Astrocyte (in vitro differentiated cells and primary cell): ENCODE results near the gene ZNF615. TPM values are rescaled to one million over a fixed set of nuclear protein-coding genes. Genes with fewer than 3 reads are reported as not detected.

Experiments
- DNase-seq: peaks from one replicate; pipeline ENCODE4 v3.0.0-alpha.2; 2010; ENCODE audit warnings: low read depth
- FAIRE-seq: peaks from 2 replicates; lab custom pipeline; 2011; peaks lifted over from hg19 to GRCh38; lab: Jason Lieb, UNC
- H2AFZ ChIP-seq: 2 replicates; pipeline ENCODE4 v1.6.0; 2012; ENCODE audit warnings: low read depth, low read length, inconsistent platforms
- H3K27ac ChIP-seq: 2 replicates; pipeline ENCODE4 v1.5.1; 2011; ENCODE audit warnings: low read depth, low read length, inconsistent platforms
- H3K27me3 ChIP-seq: 2 replicates; pipeline ENCODE4 v1.6.0; 2011; ENCODE audit warnings: low read length, inconsistent platforms; ENCODE audit not compliant: insufficient read depth
- H3K36me3 ChIP-seq: 2 replicates; pipeline ENCODE4 v1.5.1; 2011; ENCODE audit warnings: low read length, inconsistent platforms; ENCODE audit not compliant: insufficient read depth
- H3K4me1 ChIP-seq: 2 replicates; pipeline ENCODE4 v1.5.1; 2011; ENCODE audit warnings: low read length, inconsistent platforms; ENCODE audit not compliant: insufficient read depth
- H3K4me2 ChIP-seq: 2 replicates; pipeline ENCODE4 v1.6.0; 2012; ENCODE audit warnings: low read length, inconsistent platforms
- H3K4me3 ChIP-seq: 2 replicates; pipeline ENCODE4 v1.5.1; 2011; ENCODE audit warnings: low read depth, mild to moderate bottlenecking, low read length, inconsistent platforms; ENCODE audit not compliant: insufficient read depth
- H3K79me2 ChIP-seq: 2 replicates; pipeline ENCODE4 v1.6.0; 2012; ENCODE audit warnings: mild to moderate bottlenecking, low read length, inconsistent platforms; ENCODE audit not compliant: insufficient read depth
- H3K9ac ChIP-seq: 2 replicates; pipeline ENCODE4 v1.6.0; 2012; ENCODE audit warnings: mild to moderate bottlenecking, low read length, inconsistent platforms
- H3K9me3 ChIP-seq: 2 replicates; pipeline ENCODE4 v1.5.1; 2012; ENCODE audit warnings: low read depth, mild to moderate bottlenecking, low read length, inconsistent platforms; ENCODE audit not compliant: insufficient read depth
- H4K20me1 ChIP-seq: 2 replicates; pipeline ENCODE4 v1.6.0; 2012; ENCODE audit warnings: low read length, inconsistent platforms; ENCODE audit not compliant: insufficient read depth
- H3K27ac Mint-ChIP-seq: one replicate; pipeline ENCODE4 v1.8.0; 2021; ENCODE audit warnings: mild to moderate bottlenecking, mixed read lengths; ENCODE audit not compliant: unreplicated experiment
- H3K27me3 Mint-ChIP-seq: one replicate; pipeline ENCODE4 v1.8.0; 2021; ENCODE audit warnings: low read depth, mixed read lengths; ENCODE audit not compliant: unreplicated experiment
- H3K36me3 Mint-ChIP-seq: one replicate; pipeline ENCODE4 v1.8.0; 2021; ENCODE audit warnings: low read depth, mixed read lengths; ENCODE audit not compliant: unreplicated experiment
- H3K4me1 Mint-ChIP-seq: one replicate; pipeline ENCODE4 v1.8.0; 2021; ENCODE audit warnings: low read depth, mixed read lengths; ENCODE audit not compliant: unreplicated experiment
- H3K4me3 Mint-ChIP-seq: one replicate; pipeline ENCODE4 v1.8.0; 2021; ENCODE audit warnings: mild to moderate bottlenecking, moderate library complexity, mixed read lengths; ENCODE audit not compliant: unreplicated experiment
- H3K9me3 Mint-ChIP-seq: one replicate; pipeline ENCODE4 v1.8.0; 2021; ENCODE audit warnings: mild to moderate bottlenecking, mixed read lengths; ENCODE audit not compliant: unreplicated experiment
- EZH2 ChIP-seq: IDR thresholded peaks from 2 replicates; pipeline ENCODE4 v1.6.1; 2012; ENCODE audit warnings: mild to moderate bottlenecking, low read length, inconsistent platforms; ENCODE audit not compliant: insufficient read depth
- total RNA-seq: library from RNA; stranded (reverse); gene quantifications from 2 replicates; pipeline ENCODE4 v1.2.1, GENCODE V29; 2021
- TF ChIP-seq, protein P1 (sequence below): IDR thresholded peaks from 2 replicates; pipeline ENCODE4 v1.5.1; 2011; ENCODE audit warnings: low read depth, mild to moderate bottlenecking, inconsistent platforms, low read length, moderate library complexity; ENCODE audit not compliant: insufficient read depth

Gene ZNF615
- total RNA-seq, 1 donor from 2014 or later = 4.7 TPM

DNA sequence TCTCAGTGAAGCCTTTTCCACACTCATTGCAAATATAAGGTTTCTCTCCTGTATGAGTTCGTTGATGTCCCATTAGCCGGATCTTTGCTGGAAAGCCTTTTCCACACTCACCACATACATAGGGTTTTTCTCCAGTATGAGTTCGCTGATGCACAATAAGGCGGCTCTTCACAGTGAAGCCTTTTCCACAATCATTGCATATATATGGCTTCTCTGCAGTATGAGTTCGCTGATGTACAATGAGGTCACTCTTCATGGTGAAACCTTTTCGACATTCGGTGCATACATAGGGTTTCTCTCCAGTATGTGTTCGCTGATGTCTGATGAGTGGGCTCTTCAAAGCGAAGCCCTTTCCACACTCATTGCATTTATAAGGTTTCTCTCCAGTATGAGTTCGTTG is 14.6 kb downstream of the ZNF615 start:
- H3K4me1 ChIP-seq = no peaks in the 10 kb centered on the region
- peaks cover 21% of the 10 kb centered on the region for H3K36me3 ChIP-seq
- H3K27me3 ChIP-seq = no peaks in the 10 kb centered on the region
- H3K4me2 ChIP-seq = no peak overlapping the region
- Mint-ChIP-seq H3K4me3 (no peak overlapping the region), H3K27ac (no peak overlapping the region), H3K36me3 (peaks cover 76% of the 10 kb centered on the region), H3K4me1 (no peaks in the 10 kb centered on the region), H3K9me3 (peaks cover 80% of the 10 kb centered on the region), H3K27me3 (no peaks in the 10 kb centered on the region)
- no peak overlapping the region for H3K4me3 ChIP-seq
- DNase-seq (no peak), FAIRE-seq (no peak)
- H2AFZ ChIP-seq = no peak overlapping the region
- peaks cover 48% of the 10 kb centered on the region for H3K9me3 ChIP-seq
- H3K27ac ChIP-seq = no peak overlapping the region
- no peak overlapping the region for H3K9ac ChIP-seq
- no peak for TF ChIP-seq EZH2
- TF ChIP-seq, protein P1, sequence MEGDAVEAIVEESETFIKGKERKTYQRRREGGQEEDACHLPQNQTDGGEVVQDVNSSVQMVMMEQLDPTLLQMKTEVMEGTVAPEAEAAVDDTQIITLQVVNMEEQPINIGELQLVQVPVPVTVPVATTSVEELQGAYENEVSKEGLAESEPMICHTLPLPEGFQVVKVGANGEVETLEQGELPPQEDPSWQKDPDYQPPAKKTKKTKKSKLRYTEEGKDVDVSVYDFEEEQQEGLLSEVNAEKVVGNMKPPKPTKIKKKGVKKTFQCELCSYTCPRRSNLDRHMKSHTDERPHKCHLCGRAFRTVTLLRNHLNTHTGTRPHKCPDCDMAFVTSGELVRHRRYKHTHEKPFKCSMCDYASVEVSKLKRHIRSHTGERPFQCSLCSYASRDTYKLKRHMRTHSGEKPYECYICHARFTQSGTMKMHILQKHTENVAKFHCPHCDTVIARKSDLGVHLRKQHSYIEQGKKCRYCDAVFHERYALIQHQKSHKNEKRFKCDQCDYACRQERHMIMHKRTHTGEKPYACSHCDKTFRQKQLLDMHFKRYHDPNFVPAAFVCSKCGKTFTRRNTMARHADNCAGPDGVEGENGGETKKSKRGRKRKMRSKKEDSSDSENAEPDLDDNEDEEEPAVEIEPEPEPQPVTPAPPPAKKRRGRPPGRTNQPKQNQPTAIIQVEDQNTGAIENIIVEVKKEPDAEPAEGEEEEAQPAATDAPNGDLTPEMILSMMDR = no peak
- no peaks in the 10 kb centered on the region for H3K79me2 ChIP-seq
- H4K20me1 ChIP-seq = no peaks in the 10 kb centered on the region

GRCh38 chr19:51986309-51987291 is 21.4 kb downstream of the ZNF615 start, which contains the start of gene ZNF350:
TSS of gene ZNF350 (minus strand) at chr19:51986840. CDS start at chr19:51974360, 12,480 bp downstream.
- Mint-ChIP-seq H3K4me1 (no peaks in the 10 kb centered on the region), H3K36me3 (peaks cover 22% of the 10 kb centered on the region), H3K9me3 (peaks cover 44% of the 10 kb centered on the region), H3K27ac (peak within 1 kb of the TSS; percentile 88), H3K4me3 (peak within 1 kb of the TSS; percentile 98), H3K27me3 (no peaks in the 10 kb centered on the region)
- Histone ChIP-seq H3K27me3 (no peaks in the 10 kb centered on the region), H3K4me1 (no peaks in the 10 kb centered on the region), H3K79me2 (peaks cover 47% of the 10 kb centered on the region), H3K36me3 (no peaks in the 10 kb centered on the region), H3K4me3 (peak within 1 kb of the TSS; percentile 100), H2AFZ (peak within 1 kb of the TSS; percentile 91), H3K9ac (peak within 1 kb of the TSS; percentile 95), H3K4me2 (peak within 1 kb of the TSS; percentile 94), H3K27ac (peak within 1 kb of the TSS; percentile 76), H4K20me1 (no peaks in the 10 kb centered on the region), H3K9me3 (peaks cover 23% of the 10 kb centered on the region)
- DNase-seq = peak; percentile 97
- peak; percentile 87 for FAIRE-seq
- no peak for TF ChIP-seq EZH2
- TF ChIP-seq, protein P1 = no peak
